ENCODE data around the gene ZNF276. TPM values are rescaled to one million over a fixed set of nuclear protein-coding genes. Genes with fewer than 3 reads are reported as not detected.
"Not testable (repeated sequence)": the region's sequence is repeated elsewhere in the genome, so short reads cannot be mapped to it uniquely, and the experiment has no call there.

ZNF276 gene
- total and polyA plus RNA-seq, 2 donors (not counting 1 experiment from before 2014, with no cell fraction given), result 82.7 to 110 TPM

DNA sequence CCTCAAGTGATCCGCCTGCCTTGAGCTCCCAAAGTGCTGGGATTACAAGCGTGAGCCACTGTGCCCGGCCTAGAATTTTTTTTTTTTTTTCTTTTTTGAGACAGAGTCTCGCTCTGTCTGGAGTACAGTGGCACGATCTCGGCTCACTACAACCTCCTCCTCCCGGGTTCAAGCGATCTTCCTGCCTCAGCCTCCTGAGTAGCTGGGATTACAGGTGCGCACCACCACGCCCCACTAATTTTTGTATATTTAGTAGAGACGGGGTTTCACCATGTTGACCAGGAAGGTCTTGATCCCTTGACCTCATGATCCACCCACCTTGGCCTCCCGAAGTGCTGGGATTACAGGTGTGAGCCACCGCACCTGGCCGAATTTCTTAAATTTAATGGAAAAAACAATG is 22.6 kb upstream of the ZNF276 start:
- H3K27me3 ChIP-seq (replicated peaks in 1 of 4; ENCODE audit: control extremely low read depth in 1 of 4, control insufficient read depth in 3 of 4, insufficient read depth in 4 of 4, low read length in 3 of 4); H3K27ac ChIP-seq (ENCODE audit: low read length in 2 of 2); H3K27ac Mint-ChIP-seq; ATAC-seq (ENCODE audit: low read depth); H3K4me3 ChIP-seq (ENCODE audit: control extremely low read depth in 1 of 5, extremely low read depth in 1 of 5, insufficient read depth in 1 of 5, low read depth in 2 of 5, low read length in 4 of 5); H2AFZ ChIP-seq (ENCODE audit: insufficient read depth, low read depth, low read length, poor library complexity, severe bottlenecking); H3K9me3 Mint-ChIP-seq (ENCODE audit: insufficient read depth); DNase-seq; H3K79me2 ChIP-seq (ENCODE audit: control insufficient read depth, insufficient read depth, low read length); H3K9me3 ChIP-seq (ENCODE audit: control extremely low read depth in 1 of 3, control insufficient read depth in 2 of 3, insufficient read depth in 1 of 3, low read length in 2 of 3); H3K27me3 Mint-ChIP-seq; H3K4me2 ChIP-seq (replicated peaks; ENCODE audit: low read depth, low read length, poor library complexity, severe bottlenecking); intact Hi-C loops (cut with micrococcal nuclease); H3K9ac ChIP-seq (ENCODE audit: low read length): not testable (repeated sequence)
- WGBS (ENCODE audit: insufficient coverage), result 100% methylated on average over 5 of the region's 14 CpGs
- Histone ChIP-seq H4K20me1 (ENCODE audit: control insufficient read depth, insufficient read depth, low read length, poor library complexity, severe bottlenecking) (peaks cover 51% of the 10 kb centered on the region), H3K36me3 (replicated peaks in 1 of 2; ENCODE audit: control extremely low read depth in 1 of 2, control insufficient read depth in 1 of 2, extremely low read depth in 1 of 2, insufficient read depth in 2 of 2, low read length in 1 of 2) (peaks cover 0 to 10% of the 10 kb centered on the region in 2 experiments), H3K4me1 (ENCODE audit: control insufficient read depth in 2 of 2, insufficient read depth in 2 of 2, low read length in 2 of 2) (peaks cover 21 to 34% of the 10 kb centered on the region in 2 donors)
- CTCF ChIA-PET, result interaction anchor here (0.6 to 3.8 kb wide), 5 partner anchors 13 to 175 kb away, joined by 3 to 36 read pairs (median 8); partner anchors contain the start of genes CDK10 and TCF25
- peak overlapping the region; percentile 8 for H3K4me3 Mint-ChIP-seq
- POLR2A ChIA-PET, result interaction anchor here (0.6 to 0.8 kb wide), 4 partner anchors 31 to 912 kb away, joined by 3 to 5 read pairs (median 4); no protein-coding TSS in a partner anchor
- peaks cover 21% of the 10 kb centered on the region for H3K4me1 Mint-ChIP-seq

DNA sequence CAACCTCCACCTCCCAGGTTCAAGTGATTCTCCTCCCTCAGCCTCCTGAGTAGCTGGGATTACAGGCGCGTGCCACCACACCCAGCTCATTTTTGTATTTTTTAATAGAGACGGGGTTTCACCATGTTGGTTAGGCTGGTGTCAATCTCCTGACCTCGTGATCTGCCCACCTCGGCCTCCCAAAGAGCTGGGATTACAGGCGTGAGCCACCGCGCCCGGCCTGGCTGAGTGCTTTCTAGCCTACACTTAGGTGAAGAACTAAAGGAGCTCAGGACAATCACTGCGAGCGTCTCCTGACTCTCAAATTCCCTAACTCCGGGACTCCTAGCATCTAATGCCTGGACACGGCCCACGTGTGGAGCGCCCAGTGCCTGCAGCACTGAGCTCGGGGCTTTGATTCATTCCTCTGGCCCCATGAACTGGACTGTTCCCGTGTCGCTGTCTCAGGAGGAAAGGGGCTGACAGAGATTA is 21.7 kb upstream of the ZNF276 start:
- Histone ChIP-seq H4K20me1 (ENCODE audit: control insufficient read depth, insufficient read depth, low read length, poor library complexity, severe bottlenecking) (peaks cover 51% of the 10 kb centered on the region), H3K4me3 (ENCODE audit: control extremely low read depth in 1 of 5, extremely low read depth in 1 of 5, insufficient read depth in 1 of 5, low read depth in 2 of 5, low read length in 4 of 5) (peak overlapping the region in 2 of 5 experiments; percentile 66 to 68), H3K27ac (ENCODE audit: low read length in 2 of 2) (peak overlapping the region; percentile 76 to 82), H3K4me2 (replicated peaks; ENCODE audit: low read depth, low read length, poor library complexity, severe bottlenecking) (peak overlapping the region; percentile 96), H3K9ac (ENCODE audit: low read length) (peak overlapping the region; percentile 61), H3K4me1 (ENCODE audit: control insufficient read depth in 2 of 2, insufficient read depth in 2 of 2, low read length in 2 of 2) (peaks cover 21 to 29% of the 10 kb centered on the region in 2 donors)
- Mint-ChIP-seq H3K4me3 (peak overlapping the region; percentile 85), H3K4me1 (peaks cover 21% of the 10 kb centered on the region), H3K27ac (peak overlapping the region; percentile 83)
- DNase-seq; H3K36me3 ChIP-seq (replicated peaks in 1 of 2; ENCODE audit: control extremely low read depth in 1 of 2, control insufficient read depth in 1 of 2, extremely low read depth in 1 of 2, insufficient read depth in 2 of 2, low read length in 1 of 2); H3K9me3 Mint-ChIP-seq (ENCODE audit: insufficient read depth); ATAC-seq (ENCODE audit: low read depth); H3K27me3 Mint-ChIP-seq; H3K9me3 ChIP-seq (ENCODE audit: control extremely low read depth in 1 of 3, control insufficient read depth in 2 of 3, insufficient read depth in 1 of 3, low read length in 2 of 3); H3K27me3 ChIP-seq (replicated peaks in 1 of 4; ENCODE audit: control extremely low read depth in 1 of 4, control insufficient read depth in 3 of 4, insufficient read depth in 4 of 4, low read length in 3 of 4); H2AFZ ChIP-seq (ENCODE audit: insufficient read depth, low read depth, low read length, poor library complexity, severe bottlenecking); H3K79me2 ChIP-seq (ENCODE audit: control insufficient read depth, insufficient read depth, low read length): not testable (repeated sequence)
- intact Hi-C loops (cut with micrococcal nuclease), result loop anchor here (1.0 to 10.0 kb wide), 5 partner anchors 13 to 212 kb away; partner anchors contain the start of genes CDK10 and ZNF276
- WGBS (ENCODE audit: insufficient coverage), result 76% methylated on average over 16 of the region's 18 CpGs
- ChIA-PET CTCF (interaction anchor here (0.8 to 3.8 kb wide), 13 partner anchors 14 to 219 kb away, joined by 3 to 36 read pairs (median 7); partner anchors contain the start of genes CDK10, CHMP1A, MC1R and SPATA33), POLR2A (interaction anchor here (0.6 to 1.8 kb wide), 7 partner anchors 13 to 1920 kb away, joined by 3 to 13 read pairs (median 6); partner anchors contain the start of genes CDK10, CHMP1A, SPATA33 and TCF25)

All from B cell (primary cell).